Endothelial cell of umbilical vein (primary cell): ENCODE measurements around the gene GALNT12. TPM values are rescaled to one million over a fixed set of nuclear protein-coding genes. Genes with fewer than 3 reads are reported as not detected.

Source experiments
- BruUV-seq: library from RNA; stranded (reverse); fragments of 400-500 nt; replicated peaks from 2 replicates; lab custom pipeline; 2021; lab: Mats Ljungman, UMichigan
- CTCF ChIA-PET: fragments of 300-600, 350-600 bp; sonication (Branson Sonifier 250); formaldehyde crosslinking; loops from one replicate; lab custom pipeline; 2021; ENCODE audit warnings: antibody characterized with exemption, inconsistent platforms; lab: Charles Lee
- POLR2A ChIA-PET: fragments of 300-600, 350-600 bp; sonication (Branson Sonifier 250); formaldehyde crosslinking; loops from one replicate; lab custom pipeline; 2021; ENCODE audit warnings: antibody characterized with exemption, inconsistent platforms; lab: Charles Lee
- DNase-seq: peaks from one replicate; pipeline ENCODE4 v3.0.0-alpha.2; 2011; ENCODE audit warnings: low read depth, low spot score
- FAIRE-seq: peaks from 2 replicates; lab custom pipeline; 2011; peaks lifted over from hg19 to GRCh38; lab: Jason Lieb, UNC
- H2AFZ ChIP-seq: 2 replicates; pipeline ENCODE4 v1.6.0; 2012; ENCODE audit warnings: low read depth, low read length, control low read depth, inconsistent platforms
- H3K27ac ChIP-seq: 2 replicates; pipeline ENCODE4 v1.5.1; 2011; ENCODE audit warnings: low read depth, mild to moderate bottlenecking, control low read depth, low read length, moderate library complexity; ENCODE audit not compliant: insufficient read depth
- H3K27me3 ChIP-seq, 2 experiments: 2 replicates each; pipeline versions ENCODE4 v1.6.0 to v1.6.1; 2011; ENCODE audit warnings: low read length in 2 of 2, mixed read lengths in 1 of 2; ENCODE audit not compliant: control insufficient read depth in 2 of 2, insufficient read depth in 2 of 2
- H3K36me3 ChIP-seq, 2 experiments: 2 replicates in 1 of 2; 3 replicates in 1 of 2; pipeline ENCODE4 v1.5.1; 2011; ENCODE audit warnings: low read length in 2 of 2, mild to moderate bottlenecking in 1 of 2, moderate library complexity in 1 of 2; ENCODE audit not compliant: control insufficient read depth in 2 of 2, insufficient read depth in 2 of 2; ENCODE audit errors: extremely low read depth in 1 of 2
- H3K4me1 ChIP-seq: 3 replicates; pipeline ENCODE4 v1.5.1; 2011; ENCODE audit warnings: mild to moderate bottlenecking, low read length; ENCODE audit not compliant: control insufficient read depth, insufficient read depth; ENCODE audit errors: extremely low read depth
- H3K4me2 ChIP-seq: 2 replicates; pipeline ENCODE4 v1.6.1; 2011; ENCODE audit warnings: low read length, control low read depth, mixed read lengths; ENCODE audit not compliant: insufficient read depth
- H3K4me3 ChIP-seq, 3 experiments: fragments of 200-600 bp in 1 of 3; sonication (generic), shearing (Covaris generic) in 1 of 3; replicated peaks in 1 of 3; 2 replicates each; pipeline ENCODE4 v1.5.1; 2011 to 2016; ENCODE audit warnings: control low read depth in 3 of 3, low read length in 3 of 3, mild to moderate bottlenecking in 2 of 3, inconsistent platforms in 1 of 3, low read depth in 1 of 3, moderate library complexity in 1 of 3; ENCODE audit not compliant: insufficient read depth in 1 of 3
- H3K79me2 ChIP-seq: 2 replicates; pipeline ENCODE4 v1.6.0; 2012; ENCODE audit warnings: low read length, inconsistent platforms; ENCODE audit not compliant: control insufficient read depth, insufficient read depth
- H3K9ac ChIP-seq: replicated peaks from 2 replicates; pipeline ENCODE3; 2011; ENCODE audit warnings: low read length, control low read depth; ENCODE audit not compliant: insufficient read depth; ENCODE audit errors: extremely low read depth
- H3K9me1 ChIP-seq: replicated peaks from 3 replicates; pipeline ENCODE4 v1.6.0; 2011; ENCODE audit warnings: mild to moderate bottlenecking, low read length; ENCODE audit not compliant: control insufficient read depth, insufficient read depth; ENCODE audit errors: extremely low read depth
- H3K9me3 ChIP-seq: replicated peaks from 2 replicates; pipeline ENCODE4 v1.5.1; 2012; ENCODE audit warnings: low read length, inconsistent platforms; ENCODE audit not compliant: control insufficient read depth, insufficient read depth
- H4K20me1 ChIP-seq: replicated peaks from 2 replicates; pipeline ENCODE3; 2011; ENCODE audit warnings: mild to moderate bottlenecking, low read length; ENCODE audit not compliant: control insufficient read depth, insufficient read depth; ENCODE audit errors: extremely low read depth
- EZH2 ChIP-seq: IDR thresholded peaks from 2 replicates; pipeline ENCODE4 v1.6.1; 2012; ENCODE audit warnings: borderline replicate concordance, low read depth, mild to moderate bottlenecking, moderate library complexity, low read length, inconsistent platforms; ENCODE audit not compliant: severe bottlenecking
- FOS ChIP-seq: IDR thresholded peaks from 2 replicates; pipeline ENCODE4 v1.6.1; 2011; ENCODE audit warnings: mild to moderate bottlenecking, low read length, moderate library complexity, borderline replicate concordance; ENCODE audit not compliant: insufficient read depth
- GATA2 ChIP-seq: IDR thresholded peaks from 2 replicates; pipeline ENCODE4 v1.7.0; 2011; ENCODE audit warnings: low read depth, mild to moderate bottlenecking, moderate library complexity, mixed read lengths, low read length; ENCODE audit not compliant: insufficient read length, insufficient read depth
- JUN ChIP-seq: IDR thresholded peaks from 2 replicates; pipeline ENCODE4 v1.6.1; 2011; ENCODE audit warnings: borderline replicate concordance, low read depth; ENCODE audit not compliant: insufficient read length, insufficient read depth
- MAX ChIP-seq: IDR thresholded peaks from 2 replicates; pipeline ENCODE4 v1.6.1; 2011; ENCODE audit not compliant: insufficient read depth, insufficient read length
- MYC ChIP-seq: IDR thresholded peaks from one replicate; pipeline ENCODE4 v1.6.1; 2011; ENCODE audit warnings: mild to moderate bottlenecking, low read depth, low read length
- POLR2A ChIP-seq: IDR thresholded peaks from 2 replicates; pipeline ENCODE4 v1.6.1; 2012; ENCODE audit warnings: low read depth, mild to moderate bottlenecking, control low read depth, low read length
- POLR2AphosphoS5 ChIP-seq: IDR thresholded peaks from 2 replicates; pipeline ENCODE4 v1.6.1; 2012; ENCODE audit warnings: low read depth, mild to moderate bottlenecking, control low read depth, low read length, moderate library complexity; ENCODE audit not compliant: insufficient read depth
- dilution Hi-C: fragments of 300-500 bp; cut with MboI; formaldehyde crosslinking; loops from one replicate; pipeline ENCODE4 v1.15.0; 2019; ENCODE audit warnings: low sequenced_read_pairs; ENCODE audit not compliant: extremely low pct_ligation_motif_present
- intact Hi-C: fragments of 100-400 bp; cut with micrococcal nuclease; formaldehyde crosslinking; loops from one replicate; pipeline ENCODE4 v1.10.0; 2022
- polyA plus RNA-seq, 4 experiments: library from polyadenylated mRNA; depleted of rRNA in 3 of 4; stranded (reverse) in 3 of 4; unstranded in 1 of 4; fragments of >200 nt; gene quantifications; 2 replicates each; pipeline versions ENCODE4 v1.2.1 to v1.2.3, GENCODE V29; 2011 to 2012; ENCODE audit warnings: missing spikeins in 1 of 4
- total RNA-seq: library from RNA; stranded (reverse); gene quantifications from 2 replicates; pipeline ENCODE4 v1.2.3, GENCODE V29; 2021
- TF ChIP-seq, protein P1 (sequence below), 2 donors: IDR thresholded peaks; 1 replicate in 1 of 2; 2 replicates in 1 of 2; pipeline ENCODE4 v1.5.1; 2011; ENCODE audit warnings: low read length in 2 of 2, mild to moderate bottlenecking in 2 of 2, moderate library complexity in 2 of 2, control low read depth in 1 of 2, inconsistent platforms in 1 of 2, low read depth in 1 of 2; ENCODE audit not compliant: insufficient read depth in 1 of 2; ENCODE audit errors: extremely low read depth in 1 of 2

GALNT12 gene
- total and polyA plus RNA-seq, 2 donors (not counting 3 experiments of a cell fraction or from before 2014, with no cell fraction given): 0.26 to 0.44 TPM

DNA sequence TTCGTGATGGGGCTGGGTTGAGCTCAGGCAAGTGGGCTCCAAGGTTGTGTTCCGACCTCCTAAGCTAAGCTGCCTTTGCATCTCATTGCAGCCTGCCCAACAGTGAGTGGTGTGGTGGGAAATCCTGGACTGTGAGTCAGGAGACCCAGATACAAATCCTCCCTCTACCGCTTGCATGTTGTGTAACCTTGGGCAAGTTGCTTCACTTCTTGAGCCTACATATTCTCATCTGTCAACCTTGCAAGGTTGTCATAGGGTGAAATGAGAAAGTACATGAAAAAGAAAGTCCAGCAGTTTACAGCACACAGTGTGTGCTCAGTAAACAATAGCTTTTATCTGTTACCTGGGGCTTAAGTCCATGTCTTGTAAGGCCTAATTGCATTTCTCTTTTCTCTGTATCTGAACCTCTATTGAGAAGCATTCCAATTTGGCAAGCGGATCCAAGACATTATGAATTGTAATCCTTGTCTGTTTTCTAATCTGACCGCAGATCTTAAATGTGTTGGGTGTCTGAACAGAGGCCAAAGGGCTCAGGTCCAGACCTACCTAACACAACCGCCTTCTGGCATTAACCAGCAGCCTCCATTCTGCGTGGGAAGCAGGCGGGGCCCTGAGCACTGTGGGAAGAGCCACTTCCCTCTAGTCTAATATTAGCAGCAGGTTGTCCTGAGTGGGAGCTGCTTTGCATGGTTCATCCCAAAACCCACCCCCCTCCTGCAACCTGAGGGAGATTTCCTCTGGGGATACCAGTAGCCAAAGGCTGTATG lies 1.8 kb upstream of the GALNT12 start:
- H3K4me1 ChIP-seq: peaks cover 2% of the 10 kb centered on the region
- intact Hi-C loops: no loop called here
- H3K27ac ChIP-seq: no peak overlapping the region
- no peak overlapping the region for H2AFZ ChIP-seq
- no peak overlapping the region for H3K9ac ChIP-seq
- H3K4me2 ChIP-seq: no peak overlapping the region
- ChIA-PET POLR2A (interaction anchor here (0.6 kb wide), 1 partner anchor 158 kb away, joined by 4 read pairs; no protein-coding TSS in a partner anchor), CTCF (interaction anchor here (0.9 to 2.9 kb wide), 10 partner anchors 10 to 771 kb away, joined by 3 to 27 read pairs (median 4); partner anchors contain the start of gene ANKS6)
- H3K9me1 ChIP-seq: no peaks in the 10 kb centered on the region
- H4K20me1 ChIP-seq: no peaks in the 10 kb centered on the region
- no peaks in the 10 kb centered on the region for H3K79me2 ChIP-seq
- H3K27me3 ChIP-seq: peaks cover 28% of the 10 kb centered on the region in 2 experiments
- H3K4me3 ChIP-seq: no peak overlapping the region
- no TSS peak for BruUV-seq
- dilution Hi-C loops: no loop called here
- no peaks in the 10 kb centered on the region for H3K36me3 ChIP-seq
- FAIRE-seq: no peak
- no peaks in the 10 kb centered on the region for H3K9me3 ChIP-seq
- DNase-seq: no peak
- TF ChIP-seq POLR2AphosphoS5: no peak
- TF ChIP-seq, protein P1, sequence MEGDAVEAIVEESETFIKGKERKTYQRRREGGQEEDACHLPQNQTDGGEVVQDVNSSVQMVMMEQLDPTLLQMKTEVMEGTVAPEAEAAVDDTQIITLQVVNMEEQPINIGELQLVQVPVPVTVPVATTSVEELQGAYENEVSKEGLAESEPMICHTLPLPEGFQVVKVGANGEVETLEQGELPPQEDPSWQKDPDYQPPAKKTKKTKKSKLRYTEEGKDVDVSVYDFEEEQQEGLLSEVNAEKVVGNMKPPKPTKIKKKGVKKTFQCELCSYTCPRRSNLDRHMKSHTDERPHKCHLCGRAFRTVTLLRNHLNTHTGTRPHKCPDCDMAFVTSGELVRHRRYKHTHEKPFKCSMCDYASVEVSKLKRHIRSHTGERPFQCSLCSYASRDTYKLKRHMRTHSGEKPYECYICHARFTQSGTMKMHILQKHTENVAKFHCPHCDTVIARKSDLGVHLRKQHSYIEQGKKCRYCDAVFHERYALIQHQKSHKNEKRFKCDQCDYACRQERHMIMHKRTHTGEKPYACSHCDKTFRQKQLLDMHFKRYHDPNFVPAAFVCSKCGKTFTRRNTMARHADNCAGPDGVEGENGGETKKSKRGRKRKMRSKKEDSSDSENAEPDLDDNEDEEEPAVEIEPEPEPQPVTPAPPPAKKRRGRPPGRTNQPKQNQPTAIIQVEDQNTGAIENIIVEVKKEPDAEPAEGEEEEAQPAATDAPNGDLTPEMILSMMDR (IDR thresholded peaks at IDR 0.05; ENCODE audit: extremely low read depth in 1 of 2, insufficient read depth in 1 of 2, low read depth in 1 of 2, low read length in 2 of 2): no peak
- TF ChIP-seq POLR2A: no peak
- no peak for TF ChIP-seq FOS
- TF ChIP-seq EZH2: no peak
- no peak for TF ChIP-seq MYC
- TF ChIP-seq GATA2: no peak
- TF ChIP-seq MAX: no peak
- TF ChIP-seq JUN: no peak
